Measurements from ENCODE around the gene CTU2. TPM values are rescaled to one million over a fixed set of nuclear protein-coding genes. Genes with fewer than 3 reads are reported as not detected.

Gene CTU2
- total and polyA plus RNA-seq, 2 of the 8 experiments (the other 6 are each of a cell fraction or from before 2014, with no cell fraction given) = 32.7 to 42.9 TPM

GRCh38 chr16:88658714-88659113 is 47.6 kb upstream of the CTU2 start:
- H4K20me1 ChIP-seq (replicated peaks in 1 of 2; ENCODE audit: control insufficient read depth in 1 of 2, insufficient read depth in 2 of 2, low read length in 2 of 2) = peaks cover 2 to 27% of the 10 kb centered on the region in 2 experiments
- POLR2A ChIA-PET (ENCODE audit: partially characterized antibody) = interaction anchor here (2.3 kb wide), 1 partner anchor 12 kb away, joined by 6 read pairs; no protein-coding TSS in a partner anchor
- TF ChIP-seq TAF1 (IDR thresholded peaks at IDR 0.05; ENCODE audit: low read depth, low read length) = no peak
- no peak for TF ChIP-seq SIX5 (IDR thresholded peaks at IDR 0.05; ENCODE audit: low read depth, low read length)
- no peak for TF ChIP-seq CTCF (IDR thresholded peaks at IDR 0.05; ENCODE audit: control extremely low read depth in 1 of 3, insufficient read depth in 1 of 3, low read depth in 1 of 3, low read length in 3 of 3)

More at GRCh38 chr16:88658714-88659113, 47.6 kb upstream of the CTU2 start:
- Histone ChIP-seq H2BK5ac (ENCODE audit: low read depth, low read length) (no peak overlapping the region), H3K56ac (replicated peaks; ENCODE audit: insufficient read length, low read depth, low read length) (no peak overlapping the region), H3K23me2 (ENCODE audit: low read depth, low read length) (peaks cover 7% of the 10 kb centered on the region; the same call in 1 of the 2 replicates), H3K79me1 (ENCODE audit: low read depth, low read length) (peaks cover 2% of the 10 kb centered on the region; the same call in 1 of the 2 replicates), H3K14ac (ENCODE audit: insufficient read length) (no peak overlapping the region), H2BK20ac (ENCODE audit: low read length) (no peak overlapping the region), H2BK15ac (ENCODE audit: low read length) (no peak overlapping the region), H3K9ac (replicated peaks in 1 of 4; ENCODE audit: extremely low read depth in 1 of 4, low read depth in 3 of 4, low read length in 3 of 4) (no peak overlapping the region), H3K4ac (replicated peaks; ENCODE audit: insufficient read length, low read depth, low read length) (no peak overlapping the region), H3K4me3 (ENCODE audit: extremely low read depth in 1 of 4, insufficient read depth in 2 of 4, low read depth in 3 of 4, low read length in 4 of 4) (no peak overlapping the region), H3K27me3 (replicated peaks in 1 of 4; ENCODE audit: control insufficient read depth in 3 of 4, extremely low read depth in 1 of 4, insufficient read depth in 3 of 4, low read length in 3 of 4) (no peaks in the 10 kb centered on the region), H3K18ac (ENCODE audit: extremely low read depth, low read length) (no peak overlapping the region), H3K4me2 (ENCODE audit: insufficient read depth in 1 of 2, low read depth in 2 of 2, low read length in 2 of 2) (no peak overlapping the region), H3K36me3 (ENCODE audit: control insufficient read depth in 2 of 4, insufficient read depth in 4 of 4, low read length in 3 of 4) (peaks cover 3 to 22% (median 4%) of the 10 kb centered on the region in 4 experiments; a peak in 7 of 8 replicates), H4K91ac (replicated peaks; ENCODE audit: insufficient read length, low read length) (no peak overlapping the region), H2BK12ac (ENCODE audit: low read depth, low read length) (no peak overlapping the region), H2AFZ (ENCODE audit: low read length) (no peak overlapping the region), H2AK5ac (ENCODE audit: low read depth, low read length) (no peak overlapping the region), H4K5ac (ENCODE audit: insufficient read length, low read depth, low read length) (no peak overlapping the region), H3K23ac (ENCODE audit: insufficient read length) (no peak overlapping the region), H3K27ac (ENCODE audit: low read depth, low read length) (no peak overlapping the region), H3K79me2 (ENCODE audit: control insufficient read depth in 1 of 2, insufficient read depth in 2 of 2, low read length in 2 of 2) (peaks cover 0 to 33% of the 10 kb centered on the region in 2 experiments; a peak in 3 of 4 replicates), H2BK120ac (replicated peaks; ENCODE audit: low read depth, low read length) (no peak overlapping the region), H4K8ac (ENCODE audit: extremely low read depth, insufficient read depth, low read length) (no peak overlapping the region), H3K9me3 (ENCODE audit: insufficient read depth in 2 of 2, low read depth in 1 of 2, low read length in 1 of 2) (no peaks in the 10 kb centered on the region), H3K4me1 (replicated peaks in 1 of 4; ENCODE audit: control insufficient read depth in 3 of 4, insufficient read depth in 4 of 4, low read length in 3 of 4) (peaks cover 0 to 3% (median 0%) of the 10 kb centered on the region in 4 experiments; a peak in 2 of 7 replicates)
- DNase-seq (ENCODE audit: low read depth in 1 of 2, low spot score in 2 of 2) = no peak
- CTCF ChIA-PET (ENCODE audit: partially characterized antibody) = interaction anchor here (1.2 to 1.5 kb wide), 3 partner anchors 14 to 27 kb away, joined by 3 to 5 read pairs (median 4); no protein-coding TSS in a partner anchor
- WGBS, 2 experiments (ENCODE audit: extremely low coverage in 1 of 2, insufficient coverage in 1 of 2, insufficient read length in 1 of 2, insufficient replicate concordance in 2 of 2, low coverage in 1 of 2, low lambda C conversion rate in 2 of 2, missing lambda C conversion rate in 1 of 2) = 91% methylated on average over 9 of the region's 15 CpGs; no CpG with 5 or more reads in 1 of the 2 experiments
- FAIRE-seq = no peak

Data from H1 (cell line).